Stomach (tissue), 4 donors: ENCODE data around the gene FSTL5.

Experiments
- POLR2A ChIP-seq, 4 donors: fragments of 450-650 bp; IDR thresholded peaks; one replicate each; pipeline ENCODE4 v1.6.1; 2016; ENCODE audit warnings: antibody characterized with exemption in 4 of 4, control low read depth in 2 of 4, mild to moderate bottlenecking in 1 of 4, moderate library complexity in 1 of 4
- TF ChIP-seq, protein P1 (sequence below), 7 experiments: fragments of 450-650 bp in 4 of 7; fragments of 200-600 bp in 3 of 7; sonication (generic) in 3 of 7; IDR thresholded peaks; one replicate each; pipeline ENCODE4 v1.5.1; 2016 to 2019; ENCODE audit warnings: antibody characterized with exemption in 7 of 7, control low read depth in 2 of 7, mild to moderate bottlenecking in 1 of 7

- no peak for TF ChIP-seq POLR2A (IDR thresholded peaks at IDR 0.05)
- TF ChIP-seq, protein P1, sequence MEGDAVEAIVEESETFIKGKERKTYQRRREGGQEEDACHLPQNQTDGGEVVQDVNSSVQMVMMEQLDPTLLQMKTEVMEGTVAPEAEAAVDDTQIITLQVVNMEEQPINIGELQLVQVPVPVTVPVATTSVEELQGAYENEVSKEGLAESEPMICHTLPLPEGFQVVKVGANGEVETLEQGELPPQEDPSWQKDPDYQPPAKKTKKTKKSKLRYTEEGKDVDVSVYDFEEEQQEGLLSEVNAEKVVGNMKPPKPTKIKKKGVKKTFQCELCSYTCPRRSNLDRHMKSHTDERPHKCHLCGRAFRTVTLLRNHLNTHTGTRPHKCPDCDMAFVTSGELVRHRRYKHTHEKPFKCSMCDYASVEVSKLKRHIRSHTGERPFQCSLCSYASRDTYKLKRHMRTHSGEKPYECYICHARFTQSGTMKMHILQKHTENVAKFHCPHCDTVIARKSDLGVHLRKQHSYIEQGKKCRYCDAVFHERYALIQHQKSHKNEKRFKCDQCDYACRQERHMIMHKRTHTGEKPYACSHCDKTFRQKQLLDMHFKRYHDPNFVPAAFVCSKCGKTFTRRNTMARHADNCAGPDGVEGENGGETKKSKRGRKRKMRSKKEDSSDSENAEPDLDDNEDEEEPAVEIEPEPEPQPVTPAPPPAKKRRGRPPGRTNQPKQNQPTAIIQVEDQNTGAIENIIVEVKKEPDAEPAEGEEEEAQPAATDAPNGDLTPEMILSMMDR (IDR thresholded peaks at IDR 0.05) = no peak
Observed at GRCh38 chr4:161828061-161828460, 335.7 kb downstream of the FSTL5 start.
